ENCODE measurements around the gene IZUMO4. TPM values are rescaled to one million over a fixed set of nuclear protein-coding genes. Genes with fewer than 3 reads are reported as not detected.

Gene IZUMO4
- total and polyA plus RNA-seq, 4 experiments from 2014 or later = 0.84 to 22.1 (median 9.9) TPM

Other genes with a start within 250 kb of the IZUMO4 start
- gene REXO1, start 248.4 kb upstream of the IZUMO4 start, total RNA-seq = 10 to 100 TPM; 57.1 to 57.3 TPM
- 10 to 100 TPM in 1 of 2 donors, 1 to 10 TPM in 1; 1.5 to 11.9 TPM for gene REXO1, start 248.4 kb upstream of the IZUMO4 start, polyA plus RNA-seq
- gene KLF16, start 233.3 kb upstream of the IZUMO4 start, total RNA-seq = 10 to 100 TPM; 17.9 to 19.3 TPM
- gene KLF16, start 233.3 kb upstream of the IZUMO4 start, polyA plus RNA-seq = 1 to 10 TPM in 1 of 2 donors, under 1 TPM in 1; 0.39 to 1.3 TPM
- gene ABHD17A, start 211.4 kb upstream of the IZUMO4 start, total RNA-seq = 100 to 1,000 TPM; 106 to 109 TPM
- 100 to 1,000 TPM; 138 to 204 TPM for gene ABHD17A, start 211.4 kb upstream of the IZUMO4 start, polyA plus RNA-seq
- gene ADAT3, start 191.5 kb upstream of the IZUMO4 start, total RNA-seq = 1 to 10 TPM; 3.7 to 4.9 TPM
- gene ADAT3, start 191.5 kb upstream of the IZUMO4 start, polyA plus RNA-seq = 1 to 10 TPM; 1.4 to 3.9 TPM
- gene SCAMP4, start 191.5 kb upstream of the IZUMO4 start, total RNA-seq = 10 to 100 TPM; 23.4 to 29.1 TPM
- gene SCAMP4, start 191.5 kb upstream of the IZUMO4 start, polyA plus RNA-seq = 10 to 100 TPM in 1 of 2 donors, 1 to 10 TPM in 1; 9.8 to 15.5 TPM
- gene CSNK1G2, start 155.7 kb upstream of the IZUMO4 start, total RNA-seq = 100 to 1,000 TPM; 142 to 144 TPM
- gene CSNK1G2, start 155.7 kb upstream of the IZUMO4 start, polyA plus RNA-seq = 10 to 100 TPM; 11.3 to 56.7 TPM
- gene BTBD2, start 81.2 kb upstream of the IZUMO4 start, total RNA-seq = 10 to 100 TPM; 52.2 to 59.4 TPM
- 1 to 10 TPM; 2.8 to 6.6 TPM for gene BTBD2, start 81.2 kb upstream of the IZUMO4 start, polyA plus RNA-seq
- 100 to 1,000 TPM; 194 to 195 TPM for gene MKNK2, start 45.7 kb upstream of the IZUMO4 start, total RNA-seq
- 10 to 100 TPM; 24.1 to 63.9 TPM for gene MKNK2, start 45.7 kb upstream of the IZUMO4 start, polyA plus RNA-seq
- gene MOB3A, start 589 bp upstream of the IZUMO4 start, total RNA-seq = 100 to 1,000 TPM; 130 to 135 TPM
- 100 to 1,000 TPM in 1 of 2 donors, 10 to 100 TPM in 1; 29.6 to 114 TPM for gene MOB3A, start 589 bp upstream of the IZUMO4 start, polyA plus RNA-seq
- 10 to 100 TPM; 80.6 to 87.2 TPM for gene AP3D1, start 54.7 kb downstream of the IZUMO4 start, total RNA-seq
- gene AP3D1, start 54.7 kb downstream of the IZUMO4 start, polyA plus RNA-seq = 10 to 100 TPM in 1 of 2 donors, 1 to 10 TPM in 1; 6.7 to 58.9 TPM
- 10 to 100 TPM; 29.6 to 29.9 TPM for gene DOT1L, start 67.0 kb downstream of the IZUMO4 start, total RNA-seq
- gene DOT1L, start 67.0 kb downstream of the IZUMO4 start, polyA plus RNA-seq = under 1 TPM; 0.03 to 0.94 TPM
- gene PLEKHJ1, start 139.4 kb downstream of the IZUMO4 start, total RNA-seq = 10 to 100 TPM; 64.9 to 65.3 TPM
- gene PLEKHJ1, start 139.4 kb downstream of the IZUMO4 start, polyA plus RNA-seq = 100 to 1,000 TPM; 105 to 119 TPM
- 100 to 1,000 TPM; 140 to 141 TPM for gene SF3A2, start 139.9 kb downstream of the IZUMO4 start, total RNA-seq
- gene SF3A2, start 139.9 kb downstream of the IZUMO4 start, polyA plus RNA-seq = 10 to 100 TPM in 1 of 2 donors, 1 to 10 TPM in 1; 8.3 to 37.8 TPM
- 10 to 100 TPM in 1 of 2 experiments, 1 to 10 TPM in 1; 7.5 to 12.7 TPM for gene AMH, start 152.4 kb downstream of the IZUMO4 start, total RNA-seq
- gene AMH, start 152.4 kb downstream of the IZUMO4 start, polyA plus RNA-seq = not detected
- gene JSRP1, start 159.5 kb downstream of the IZUMO4 start, total RNA-seq = 1 to 10 TPM; 1.3 to 1.5 TPM
- gene JSRP1, start 159.5 kb downstream of the IZUMO4 start, polyA plus RNA-seq = 1 to 10 TPM; 1.1 to 1.7 TPM
- under 1 TPM in 1 of 2 experiments, not detected in 1; 0.11 TPM for gene PEAK3, start 185.3 kb downstream of the IZUMO4 start, total RNA-seq
- gene PEAK3, start 185.3 kb downstream of the IZUMO4 start, polyA plus RNA-seq = under 1 TPM; 0.07 TPM
- under 1 TPM; 0.73 to 0.75 TPM for gene LINGO3, start 211.2 kb downstream of the IZUMO4 start, total RNA-seq
- 1 to 10 TPM in 1 of 2 donors, under 1 TPM in 1; 0.46 to 7.1 TPM for gene LINGO3, start 211.2 kb downstream of the IZUMO4 start, polyA plus RNA-seq
- 100 to 1,000 TPM; 107 to 108 TPM for gene LSM7, start 231.7 kb downstream of the IZUMO4 start, total RNA-seq
- gene LSM7, start 231.7 kb downstream of the IZUMO4 start, polyA plus RNA-seq = 100 to 1,000 TPM; 165 to 171 TPM
- gene SPPL2B, start 231.8 kb downstream of the IZUMO4 start, total RNA-seq = 10 to 100 TPM; 76.8 to 82.8 TPM
- 1 to 10 TPM; 6.2 to 9.4 TPM for gene SPPL2B, start 231.8 kb downstream of the IZUMO4 start, polyA plus RNA-seq